NOMO-1 (cell line): ENCODE data around the gene ANLN.

Experiments used
- DNase-seq, 2 experiments: peaks; one replicate each; lab custom pipeline; 2025; ENCODE audit not compliant: unreplicated experiment in 2 of 2; lab: John Stamatoyannopoulos, UW

The ANLN gene

DNA sequence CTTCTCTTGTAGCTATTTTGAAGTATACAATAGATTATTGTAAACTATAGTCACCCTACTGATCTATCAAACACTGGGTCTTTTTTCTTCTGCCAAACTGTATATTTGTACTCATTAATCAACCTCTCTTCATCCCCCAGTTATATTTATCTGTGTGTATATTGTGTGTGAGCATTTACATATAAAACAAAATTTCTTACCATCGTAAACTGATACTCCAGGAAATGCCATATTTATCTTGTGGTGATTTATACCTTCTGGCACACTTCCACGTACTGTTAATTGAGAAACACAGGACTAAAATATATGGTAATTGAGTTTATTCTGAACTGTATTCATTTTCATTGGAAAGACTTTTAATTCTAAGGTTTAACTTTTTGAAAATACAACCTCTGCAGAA is 18.9 kb downstream of the ANLN start:
- DNase-seq: no peak

DNA sequence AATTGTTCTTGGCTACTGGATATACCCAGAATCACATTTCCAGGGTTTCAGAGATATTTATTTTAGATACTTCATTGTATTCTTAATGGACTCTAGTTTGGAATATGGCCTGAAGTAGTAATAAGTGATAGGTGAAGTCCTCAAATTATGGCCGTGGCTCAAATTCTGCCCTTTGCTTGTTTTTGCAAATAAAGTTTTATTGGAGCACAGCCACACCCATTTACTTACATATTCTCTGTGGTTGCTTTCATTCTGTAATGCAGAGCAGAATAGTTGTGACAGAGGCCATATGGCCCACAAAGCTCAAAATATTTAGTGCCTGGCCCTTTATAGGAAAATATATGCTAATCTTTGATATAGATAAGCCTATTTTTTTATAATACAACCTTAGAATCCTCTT is 19.5 kb downstream of the ANLN start:
- DNase-seq: no peak

DNA sequence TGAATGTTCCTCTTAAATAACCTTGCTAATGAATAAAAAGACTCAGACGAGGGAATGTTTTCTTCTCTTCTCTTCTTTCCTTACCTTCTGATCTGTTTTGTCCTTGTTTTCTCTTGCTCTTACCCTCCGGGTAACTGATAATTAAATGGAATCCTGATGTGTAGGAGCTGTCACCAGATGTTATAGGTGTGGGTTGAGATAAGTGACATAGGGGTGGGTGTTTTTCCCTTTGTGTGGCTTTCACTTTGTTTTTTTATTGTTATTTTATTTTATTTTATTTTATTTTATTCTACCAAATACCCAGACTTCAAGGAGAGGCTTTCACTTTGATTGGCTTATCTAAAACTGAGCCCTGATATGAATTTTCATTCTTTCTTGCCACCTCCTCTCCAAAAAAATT is 25.5 kb downstream of the ANLN start:
- no peak for DNase-seq

DNA sequence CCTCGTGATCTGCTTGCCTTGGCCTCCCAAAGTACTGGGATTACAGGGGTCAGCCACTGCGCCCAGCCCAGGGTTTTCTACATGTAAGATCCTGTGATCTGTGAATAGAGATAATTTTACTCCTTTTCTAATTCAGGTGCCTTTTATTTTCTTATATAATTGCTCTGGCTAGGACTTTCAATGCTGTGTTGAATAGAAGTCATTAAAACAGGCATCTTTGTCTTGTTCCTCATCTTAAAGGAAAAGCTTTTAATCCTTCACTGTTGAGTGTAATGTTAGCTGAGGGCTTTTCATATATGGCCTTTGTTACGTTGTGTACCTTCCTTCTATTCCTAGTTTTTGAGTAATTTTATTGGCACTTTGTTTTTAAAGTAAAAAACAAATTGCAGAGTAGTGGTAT is 26.6 kb downstream of the ANLN start:
- no peak for DNase-seq

DNA sequence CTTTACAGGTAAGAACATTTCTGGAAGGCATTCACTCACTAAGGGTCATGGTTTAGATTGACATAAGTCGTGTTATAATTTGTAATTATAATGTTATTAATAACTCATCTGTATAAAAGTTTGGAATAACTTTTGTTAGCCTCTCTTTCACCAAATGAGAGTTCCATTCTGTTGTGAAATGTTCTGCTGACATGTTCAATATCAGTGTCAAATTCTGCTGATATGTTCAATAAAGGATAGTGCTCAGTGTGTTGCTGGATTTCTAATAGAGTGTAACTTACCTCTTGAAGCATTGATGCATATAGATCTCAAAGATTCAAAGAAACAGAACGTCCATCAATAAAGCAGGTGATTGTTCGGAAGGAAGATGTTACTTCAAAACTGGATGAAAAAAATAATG is 30.6 kb downstream of the ANLN start:
- no peak for DNase-seq

DNA sequence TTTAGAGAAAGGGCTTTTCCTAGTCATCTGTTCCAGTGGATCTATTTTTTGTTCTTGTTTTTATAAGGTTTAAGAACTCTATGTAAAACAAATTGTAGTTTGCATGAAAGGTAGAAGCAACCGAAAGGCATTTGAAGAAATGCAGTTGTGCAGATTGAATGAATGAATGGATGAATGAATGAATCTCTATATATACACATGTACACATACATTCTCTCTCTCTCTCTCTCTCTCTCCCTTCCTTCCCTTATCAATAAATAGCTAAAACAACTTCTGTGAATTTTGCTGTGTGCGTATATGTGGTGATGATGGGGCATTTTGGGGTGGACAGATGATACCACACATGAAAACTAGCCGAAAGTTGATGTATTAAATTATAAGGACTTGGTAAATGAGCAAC is 32.4 kb downstream of the ANLN start:
- DNase-seq: no peak

DNA sequence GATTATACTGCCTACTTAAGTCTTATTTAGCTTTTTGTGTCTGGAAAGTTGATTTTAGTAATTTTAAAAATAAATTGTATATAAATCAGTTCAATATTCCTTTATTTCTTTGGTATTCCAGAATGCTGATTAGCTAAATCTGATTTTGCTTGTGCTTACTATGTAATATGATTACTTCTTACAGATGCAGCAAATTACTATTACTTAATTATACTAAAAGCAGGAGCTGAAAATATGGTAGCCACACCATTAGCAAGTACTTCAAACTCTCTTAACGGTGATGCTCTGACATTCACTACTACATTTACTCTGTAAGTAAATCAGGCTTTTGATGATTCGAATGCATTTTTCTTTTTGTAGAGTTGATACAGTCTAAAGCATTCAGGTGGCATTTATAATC is 34.0 kb downstream of the ANLN start:
- no peak for DNase-seq

DNA sequence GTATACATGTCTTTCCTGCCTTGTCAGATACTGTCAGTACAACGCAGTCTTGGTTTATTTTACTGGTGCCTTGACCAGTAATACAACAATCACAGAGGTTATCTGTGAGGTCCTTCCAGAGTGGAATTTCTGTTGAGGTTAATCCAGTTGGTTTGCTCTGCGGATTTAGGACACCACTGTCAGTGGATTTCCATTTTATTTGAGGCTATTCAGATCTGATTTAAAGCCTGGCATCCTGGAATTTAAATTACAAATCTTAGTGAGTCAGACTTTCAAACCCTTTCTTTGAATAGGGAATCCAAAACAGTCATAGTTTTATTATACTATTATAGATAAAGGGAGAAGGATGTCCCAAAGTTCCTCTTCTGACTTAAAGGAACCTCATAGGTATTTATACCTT is 40.5 kb downstream of the ANLN start:
- DNase-seq: no peak

DNA sequence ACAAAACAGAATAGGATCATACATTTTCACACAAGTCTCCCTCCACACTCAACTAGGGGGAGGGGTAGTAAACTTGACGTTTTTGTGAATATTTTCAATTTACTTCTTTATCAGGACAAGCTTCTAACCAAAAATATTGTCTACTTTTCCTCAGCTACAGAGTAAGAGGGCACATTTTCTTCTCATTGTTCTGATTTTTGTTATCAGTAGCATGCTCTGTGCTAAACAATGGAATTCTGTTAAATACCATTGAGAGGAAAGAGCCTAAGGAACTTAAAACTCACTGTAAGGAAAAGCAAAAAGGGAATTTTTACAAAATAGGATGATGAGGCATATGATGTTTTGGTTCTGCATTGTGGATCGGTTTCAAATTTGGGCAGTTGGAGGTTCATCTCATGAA is 41.2 kb downstream of the ANLN start:
- DNase-seq: no peak

DNA sequence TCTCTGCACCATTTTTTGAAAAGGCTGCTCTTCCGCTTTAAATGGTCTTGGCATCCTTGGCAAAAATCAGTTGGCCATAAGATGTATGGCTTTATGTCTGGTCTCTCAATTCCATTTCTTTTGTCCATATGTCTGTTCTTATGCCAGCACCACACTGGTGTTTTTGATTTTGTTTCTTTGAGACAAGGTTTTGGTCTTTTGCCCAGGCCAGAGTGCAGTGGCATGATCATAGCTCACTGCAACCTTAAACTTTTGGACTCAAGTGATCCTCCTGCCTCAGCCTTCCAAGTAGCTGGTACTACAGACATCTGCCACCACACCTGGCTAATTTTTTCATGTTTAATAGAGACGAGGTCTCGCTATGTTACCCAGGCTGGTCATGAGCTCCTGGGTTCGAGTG is 48.5 kb downstream of the ANLN start:
- no peak for DNase-seq

DNA sequence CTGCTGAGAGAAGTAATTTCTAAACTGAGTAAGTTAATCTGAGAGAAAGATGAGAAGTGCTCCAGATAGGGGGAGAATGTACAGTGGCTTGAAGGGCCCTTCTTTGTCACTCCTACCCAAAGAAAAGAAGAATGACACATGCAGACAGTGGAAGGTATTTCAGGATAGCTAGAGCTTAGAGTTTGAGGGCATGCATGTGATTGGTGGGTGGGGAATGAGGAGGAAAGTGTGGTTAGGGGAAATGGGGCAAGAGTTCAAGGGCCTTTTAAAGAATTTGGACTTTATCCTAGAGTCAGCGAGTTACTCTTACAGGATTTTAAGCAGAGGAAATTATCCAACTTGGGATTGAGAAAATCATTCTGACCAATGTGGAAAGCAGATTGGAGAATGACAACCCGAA is 50.0 kb downstream of the ANLN start:
- no peak for DNase-seq

DNA sequence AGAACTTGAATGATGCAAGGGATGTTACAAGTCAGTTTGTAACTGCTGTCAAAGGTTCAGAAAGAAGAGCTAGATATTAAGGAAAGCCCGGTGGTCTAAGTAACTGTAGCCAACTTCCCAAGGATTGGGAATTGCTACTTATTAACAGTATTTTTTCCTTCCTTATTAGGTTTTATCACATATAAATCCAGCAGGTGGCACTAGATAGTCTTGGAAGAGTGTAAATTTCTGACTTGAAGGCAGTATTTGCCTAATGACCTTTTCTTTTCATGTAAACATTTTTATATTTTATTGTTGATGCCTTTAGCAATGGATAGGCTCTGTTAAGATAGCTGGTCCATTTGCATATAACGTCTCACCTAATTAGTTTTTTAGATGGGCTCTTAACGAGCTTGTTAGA is 51.2 kb downstream of the ANLN start:
- no peak for DNase-seq

DNA sequence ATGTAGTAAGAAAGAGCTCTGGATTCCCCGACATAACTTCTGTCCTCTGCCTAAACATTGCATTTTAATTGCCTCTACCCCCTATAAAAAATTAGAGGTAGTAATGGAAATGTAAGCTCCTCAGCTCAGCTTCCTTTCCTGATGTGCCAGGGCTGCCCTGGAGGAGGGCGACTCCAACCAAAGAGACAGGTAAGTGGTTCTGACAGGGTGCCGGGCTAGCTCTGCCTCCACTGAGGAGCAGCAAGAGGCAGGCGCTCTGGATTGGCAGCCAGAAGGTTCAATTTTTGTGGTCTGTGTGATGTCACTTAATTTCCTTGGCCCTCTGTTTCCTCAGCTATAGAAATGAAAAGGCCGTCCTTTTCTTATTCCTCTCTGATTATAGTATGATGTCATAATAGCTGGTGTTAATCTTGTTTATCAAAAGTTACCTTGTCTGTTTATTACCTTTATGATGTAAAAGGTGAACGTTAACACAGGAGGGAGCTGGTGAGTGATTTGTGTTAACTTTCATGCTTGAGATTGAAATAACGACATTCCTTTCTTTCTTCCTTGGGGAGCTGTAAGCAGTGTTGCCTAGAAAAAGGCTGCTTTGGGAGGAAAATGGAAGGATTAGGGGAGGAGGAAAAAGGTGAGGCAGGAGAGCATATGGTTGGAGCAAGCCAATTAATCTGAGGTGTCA is 51.8 kb downstream of the ANLN start:
- DNase-seq: no peak

DNA sequence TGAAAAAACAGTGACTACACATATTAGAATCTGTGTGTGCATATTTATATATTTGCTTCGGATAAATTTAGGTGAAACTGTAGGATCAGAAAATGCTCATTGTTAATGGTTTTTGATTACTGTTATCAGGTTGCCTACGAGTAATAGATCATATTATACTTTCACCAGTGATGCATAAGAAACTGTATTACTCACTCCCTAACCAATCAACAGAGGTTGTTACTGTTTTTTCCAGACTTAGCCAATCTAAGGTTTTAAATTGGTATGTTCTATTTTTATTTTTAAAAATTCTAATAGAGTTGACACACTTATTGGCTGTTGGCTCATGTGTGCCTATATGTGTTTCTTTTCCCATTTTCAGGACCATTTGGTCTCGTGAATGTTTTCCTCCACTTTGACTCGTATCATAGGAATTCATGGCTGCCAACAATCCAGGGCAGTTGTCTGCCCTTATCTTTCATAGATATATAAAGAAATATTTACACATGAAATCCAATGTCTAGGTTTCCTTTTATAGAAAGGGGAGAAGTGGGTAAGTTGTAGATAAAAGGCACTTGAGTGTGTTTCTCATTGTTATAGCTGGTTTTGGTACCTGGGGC is 59.2 kb downstream of the ANLN start:
- no peak for DNase-seq

DNA sequence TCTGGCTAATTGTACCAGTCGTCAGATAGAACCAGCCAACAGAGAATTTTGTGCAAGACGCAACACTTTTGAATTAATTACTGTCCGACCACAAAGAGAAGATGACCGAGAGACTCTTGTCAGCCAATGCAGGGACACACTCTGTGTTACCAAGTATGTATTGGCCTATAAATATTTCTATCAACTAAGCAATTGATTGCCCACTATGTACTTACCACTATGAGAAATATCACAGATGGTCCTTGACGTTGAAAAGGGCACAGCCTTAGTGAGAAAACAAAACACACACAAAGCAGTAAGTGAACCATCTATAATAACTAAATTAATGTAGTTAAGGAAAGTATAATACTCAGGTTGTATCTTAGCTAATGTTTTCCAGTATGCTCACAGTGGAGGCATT is 60.0 kb downstream of the ANLN start:
- DNase-seq: no peak

DNA sequence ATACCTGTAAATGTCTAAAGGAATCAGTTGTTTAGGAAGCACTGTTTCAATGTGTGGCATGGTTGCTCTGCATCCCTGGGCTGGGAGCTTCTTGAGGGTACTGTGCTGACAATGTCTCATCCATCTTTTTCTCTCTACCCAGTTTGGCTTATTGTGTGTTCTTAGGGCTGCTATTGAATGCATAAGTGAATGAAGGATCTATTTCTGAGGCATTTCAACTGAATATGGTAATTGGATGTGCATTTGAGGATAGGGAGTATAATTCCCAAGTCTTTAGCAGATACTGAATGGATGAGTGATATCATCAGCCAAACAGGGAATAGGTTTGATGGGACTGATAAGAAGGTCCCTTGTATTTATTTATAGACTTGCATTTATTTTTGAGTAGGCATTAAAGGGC is 64.1 kb downstream of the ANLN start:
- no peak for DNase-seq

DNA sequence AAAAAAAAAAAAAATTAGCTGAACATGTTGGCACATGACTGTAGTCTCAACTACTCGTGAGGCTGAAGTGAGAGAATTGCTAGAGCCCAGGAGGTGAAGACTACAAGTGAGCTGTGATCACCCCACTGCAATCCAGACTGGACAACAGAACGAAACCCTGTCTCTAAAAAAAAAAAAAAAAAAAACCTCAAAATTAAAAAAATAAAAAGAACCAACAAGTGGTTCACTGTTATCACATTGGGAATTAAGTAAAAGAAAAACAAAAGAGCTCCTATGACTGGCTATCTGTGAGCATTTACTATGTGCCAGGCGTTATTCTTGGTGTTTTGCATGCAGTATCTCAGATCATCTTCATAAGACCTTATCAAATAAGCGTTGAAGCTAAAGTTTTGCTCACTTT is 66.0 kb downstream of the ANLN start:
- no peak for DNase-seq

DNA sequence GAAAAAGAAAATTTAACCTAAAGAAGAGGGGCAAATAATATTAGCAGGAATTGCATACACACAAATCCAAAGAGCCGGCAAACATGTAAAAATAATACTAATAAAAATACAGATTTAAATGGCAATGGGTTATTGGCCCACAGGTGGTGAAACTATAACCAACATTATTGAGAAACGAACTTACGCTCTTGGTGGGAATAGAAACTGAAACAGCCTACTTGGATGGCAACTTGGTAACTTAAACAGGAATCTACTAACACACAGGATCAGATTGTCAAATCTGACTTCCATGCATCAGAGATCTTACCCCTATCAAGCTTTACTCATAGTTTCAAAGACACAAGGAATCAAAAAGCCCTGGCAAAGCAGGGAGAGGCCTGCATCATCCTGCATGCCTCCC is 66.5 kb downstream of the ANLN start:
- no peak for DNase-seq

DNA sequence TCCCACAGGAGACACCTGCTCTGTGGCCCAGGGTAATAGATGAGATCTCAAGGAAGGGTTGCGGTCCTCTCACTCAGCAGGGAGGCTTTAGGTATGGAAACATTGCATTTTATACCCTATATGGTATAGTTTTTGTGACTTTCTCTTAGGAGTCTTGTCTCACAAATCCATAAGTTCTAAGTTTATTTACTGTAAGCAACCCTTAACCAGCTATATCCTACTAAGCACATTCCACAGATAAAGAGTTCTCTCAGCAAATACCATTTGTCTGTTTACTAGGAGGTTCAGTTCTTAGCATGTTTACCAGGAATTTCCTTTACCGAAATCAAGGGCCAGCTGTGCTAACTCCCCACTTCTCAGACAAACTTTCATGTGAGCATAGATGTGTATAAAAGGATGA is 66.9 kb downstream of the ANLN start:
- DNase-seq: no peak

DNA sequence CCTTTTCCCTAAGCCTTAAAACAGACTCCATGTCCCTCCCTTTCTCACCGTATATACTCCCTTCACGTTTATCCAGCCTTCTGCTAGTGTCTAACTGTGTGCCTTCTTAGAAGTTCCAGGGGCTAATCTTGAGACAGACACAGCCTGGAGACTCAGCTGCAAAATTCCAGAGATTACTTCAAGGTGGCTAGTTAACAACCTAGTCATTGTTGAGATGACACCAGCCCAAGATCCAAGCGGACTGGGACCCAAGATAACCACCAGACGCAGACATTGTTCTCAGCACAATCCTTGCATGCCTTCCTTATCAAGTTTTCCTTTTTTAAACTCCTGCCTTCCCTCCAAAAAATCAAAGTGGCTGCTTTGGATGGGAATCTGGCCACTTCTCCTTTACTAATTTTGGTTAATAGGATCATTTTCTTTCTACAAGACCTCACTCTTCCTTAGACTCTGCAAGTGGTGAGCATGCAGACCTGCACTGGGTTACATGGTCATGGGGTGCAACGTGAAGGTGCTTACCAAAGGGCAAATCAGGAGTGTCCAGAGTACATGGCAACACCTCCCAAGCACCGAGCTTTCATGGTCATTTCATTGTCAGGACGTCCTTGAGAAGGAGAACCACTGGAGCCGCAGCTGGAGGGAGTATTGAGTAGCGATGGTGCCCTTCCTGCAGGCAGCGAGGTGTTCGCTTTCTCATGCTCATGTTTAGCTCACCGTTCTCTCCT is 69.7 kb downstream of the ANLN start:
- no peak for DNase-seq

DNA sequence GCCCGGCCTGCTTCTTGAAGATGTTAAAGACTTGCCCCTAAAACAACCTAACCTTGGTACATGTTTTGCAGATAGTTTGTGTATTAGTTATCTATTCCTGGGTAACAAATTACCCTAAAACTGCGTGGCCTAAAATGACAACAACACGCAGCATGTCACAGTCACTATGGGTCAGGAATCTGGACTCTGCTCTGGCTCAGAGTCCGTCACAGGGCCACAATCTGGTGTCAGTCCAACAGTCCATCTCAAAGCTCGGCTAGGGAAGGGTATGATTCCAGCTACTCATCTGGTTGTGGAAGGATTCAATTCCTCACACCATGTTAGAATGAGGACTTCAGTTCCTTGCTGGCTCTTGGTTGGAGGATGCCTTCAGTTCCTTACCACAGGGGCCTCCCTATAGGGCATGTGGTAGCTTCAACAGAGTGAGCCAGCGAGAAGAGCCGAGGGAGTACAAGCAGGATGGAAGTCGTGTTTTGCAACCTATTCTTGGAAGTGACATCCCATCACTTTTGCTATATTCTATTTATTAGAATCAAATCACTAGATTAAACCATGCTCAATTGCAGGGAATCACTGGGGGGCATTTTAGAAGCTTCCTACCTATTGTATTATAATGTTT is 71.3 kb downstream of the ANLN start:
- DNase-seq: no peak

DNA sequence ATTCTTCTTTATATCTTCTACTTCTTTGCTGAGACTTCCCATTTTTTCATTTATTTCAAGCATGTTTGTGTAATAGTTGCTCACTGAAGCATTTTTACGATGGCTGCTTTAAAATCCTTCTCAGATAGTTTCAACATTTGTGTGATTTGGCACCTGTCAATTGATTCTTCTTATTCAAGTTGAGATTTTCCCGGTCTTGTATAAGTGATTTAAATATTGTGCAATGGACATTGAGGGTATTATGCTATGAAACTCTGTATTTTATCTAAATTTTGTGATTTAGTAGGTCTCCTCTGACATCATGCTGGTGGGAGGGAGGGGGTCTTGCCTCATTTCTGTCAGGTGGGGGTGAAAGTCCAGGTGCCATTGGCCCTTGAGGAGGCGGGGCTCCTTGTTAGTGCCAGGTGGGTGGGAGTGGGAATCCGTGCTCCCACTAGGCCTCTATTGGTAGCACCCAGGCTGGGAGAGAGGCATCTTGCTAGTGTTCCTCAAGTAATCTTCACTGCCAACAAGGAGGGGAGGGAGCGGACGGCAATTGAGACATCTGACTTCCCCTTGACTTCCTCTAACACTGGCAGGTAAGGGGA is 73.0 kb downstream of the ANLN start:
- no peak for DNase-seq
